GM23248 (cell line): Measurements from ENCODE around the gene C1QTNF1. TPM values are rescaled to one million over a fixed set of nuclear protein-coding genes. Genes with fewer than 3 reads are reported as not detected.
"Not testable (repeated sequence)": the region's sequence is repeated elsewhere in the genome, so short reads cannot be mapped to it uniquely, and the experiment has no call there.

Source experiments
- DNase-seq: peaks from one replicate; pipeline ENCODE4 v3.0.0-alpha.2; 2015
- H2AFZ ChIP-seq: fragments of 200-600 bp; sonication (generic); 2 replicates; pipeline ENCODE4 v1.6.1; 2016; ENCODE audit warnings: antibody characterized with exemption
- H3F3A ChIP-seq: fragments of 200-600 bp; sonication (generic); 2 replicates; pipeline ENCODE4 v1.6.1; 2016; ENCODE audit warnings: mild to moderate bottlenecking, antibody characterized with exemption, mixed run types; ENCODE audit not compliant: insufficient read depth
- H3K27ac ChIP-seq: fragments of 200-600 bp; sonication (generic); 2 replicates; pipeline ENCODE4 v1.5.1; 2016; ENCODE audit warnings: mild to moderate bottlenecking
- H3K27me3 ChIP-seq: fragments of 200-600 bp; sonication (generic); replicated peaks from 2 replicates; pipeline ENCODE4 v1.6.1; 2016; ENCODE audit warnings: mild to moderate bottlenecking; ENCODE audit not compliant: insufficient read depth
- H3K36me3 ChIP-seq: fragments of 200-600 bp; sonication (generic); 2 replicates; pipeline ENCODE4 v1.6.1; 2016; ENCODE audit warnings: low read depth, mild to moderate bottlenecking
- H3K4me1 ChIP-seq: fragments of 200-600 bp; sonication (generic); 2 replicates; pipeline ENCODE4 v1.6.1; 2016; ENCODE audit warnings: mild to moderate bottlenecking; ENCODE audit not compliant: insufficient read depth
- H3K4me2 ChIP-seq: fragments of 200-600 bp; sonication (generic); one replicate; pipeline ENCODE4 v1.6.1; 2016; ENCODE audit warnings: mild to moderate bottlenecking; ENCODE audit not compliant: unreplicated experiment
- H3K4me3 ChIP-seq: fragments of 200-600 bp; sonication (generic); 2 replicates; pipeline ENCODE4 v1.5.1; 2016; ENCODE audit warnings: mild to moderate bottlenecking
- H3K79me2 ChIP-seq: fragments of 200-600 bp; sonication (generic); 2 replicates; pipeline ENCODE4 v1.6.1; 2016; ENCODE audit warnings: mild to moderate bottlenecking; ENCODE audit not compliant: insufficient read depth
- H3K9ac ChIP-seq: fragments of 200-600 bp; sonication (generic); 2 replicates; pipeline ENCODE4 v1.6.1; 2016; ENCODE audit warnings: mild to moderate bottlenecking
- H3K9me2 ChIP-seq: fragments of 200-600 bp; sonication (generic); 2 replicates; pipeline ENCODE4 v1.6.1; 2016; ENCODE audit warnings: mixed run types, mild to moderate bottlenecking, moderate library complexity; ENCODE audit not compliant: insufficient read depth
- H3K9me3 ChIP-seq: fragments of 200-600 bp; sonication (generic); one replicate; pipeline ENCODE4 v1.6.1; 2017; ENCODE audit warnings: low read depth
- H4K20me1 ChIP-seq: fragments of 200-600 bp; sonication (generic); 2 replicates; pipeline ENCODE4 v1.6.0; 2016; ENCODE audit not compliant: insufficient read depth
- EZH2 ChIP-seq: fragments of 200-600 bp; sonication (generic); IDR thresholded peaks from 2 replicates; pipeline ENCODE4 v1.6.1; 2018; ENCODE audit warnings: antibody characterized with exemption, mild to moderate bottlenecking; ENCODE audit not compliant: insufficient read depth, poor library complexity, severe bottlenecking
- EZH2phosphoT487 ChIP-seq: fragments of 200-600 bp; sonication (generic); IDR thresholded peaks from 2 replicates; pipeline ENCODE4 v1.6.1; 2018; ENCODE audit warnings: antibody characterized with exemption, moderate library complexity, mild to moderate bottlenecking, low read depth; ENCODE audit not compliant: insufficient read depth
- WGBS, 2 experiments: methylation state at CpG; one replicate each; pipeline ENCODE4 v1.1.6; 2015 to 2017; ENCODE audit warnings: low lambda C conversion rate in 2 of 2, low coverage in 1 of 2; ENCODE audit errors: missing lambda C conversion rate in 2 of 2; 5-methylcytosine and 5-hydroxymethylcytosine counted together
- in situ Hi-C: fragments of 300-500 bp; cut with MboI; formaldehyde crosslinking; loops from 2 replicates; pipeline ENCODE4 v1.15.0; 2020
- polyA plus RNA-seq: library from polyadenylated mRNA; unstranded; fragments of >200 nt; fragmentation: Nextera tagmentation; extraction: Ambion mirVana; gene quantifications from 2 replicates; pipeline ENCODE4 v1.2.1, GENCODE V29; 2016
- total RNA-seq: library from RNA; depleted of rRNA; stranded (reverse); fragments of >200 nt; shearing (Covaris generic); gene quantifications from 2 replicates; pipeline ENCODE4 v1.2.3, GENCODE V29; 2014

The C1QTNF1 gene
- total and polyA plus RNA-seq, 2 experiments from 2014 or later: 6.1 to 12.2 TPM

DNA sequence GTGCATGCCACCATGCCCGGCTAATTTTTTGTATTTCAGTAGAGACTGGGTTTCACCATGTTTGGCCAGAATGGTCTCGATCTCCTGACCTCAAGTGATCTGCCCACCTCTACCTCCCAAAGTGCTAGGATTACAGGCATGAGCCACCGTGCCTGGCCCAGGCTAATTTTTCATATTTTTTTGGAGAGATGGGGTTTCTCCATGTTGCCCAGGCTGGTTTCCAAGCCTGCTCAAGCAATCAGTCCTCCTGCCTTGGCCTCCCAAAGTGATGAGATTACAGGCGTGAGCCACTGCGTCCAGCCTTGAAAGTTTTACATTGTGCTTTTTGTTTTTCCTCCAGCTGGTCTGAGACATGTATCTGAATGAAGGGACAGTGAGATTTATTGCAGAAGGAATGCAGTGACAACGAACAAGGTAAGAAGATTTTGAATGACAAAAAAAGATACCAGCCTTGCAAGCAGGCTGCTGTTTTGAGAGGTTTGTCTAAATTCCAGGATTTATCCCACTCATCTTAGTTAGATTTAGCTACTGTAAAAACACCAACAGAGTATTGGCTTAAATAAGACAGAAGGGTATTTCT is 47.3 kb downstream of the C1QTNF1 start:
- H3K9me3 ChIP-seq: no peaks in the 10 kb centered on the region
- H3K27me3 ChIP-seq: 0 out of 2 replicates have a peak, but pooled peaks cover 6% of the 10 kb centered on the region
- H3K4me3 ChIP-seq: no peak overlapping the region
- H3K27ac ChIP-seq: no peak overlapping the region
- no peak for DNase-seq
- H3K36me3 ChIP-seq: no peaks in the 10 kb centered on the region
- WGBS, 2 experiments: 75 to 76% methylated on average over 6 of the region's 6 CpGs
- no peak overlapping the region for H3K4me2 ChIP-seq
- no peak overlapping the region for H3K9ac ChIP-seq
- TF ChIP-seq EZH2 (no peak), EZH2phosphoT487 (no peak)
- no peaks in the 10 kb centered on the region for H3K79me2 ChIP-seq
- in situ Hi-C loops: no loop called here
- H2AFZ ChIP-seq: no peak overlapping the region
- H3F3A ChIP-seq: no peaks in the 10 kb centered on the region
- H4K20me1 ChIP-seq: no peaks in the 10 kb centered on the region
- H3K4me1 ChIP-seq: no peaks in the 10 kb centered on the region
- H3K9me2 ChIP-seq: no peaks in the 10 kb centered on the region

DNA sequence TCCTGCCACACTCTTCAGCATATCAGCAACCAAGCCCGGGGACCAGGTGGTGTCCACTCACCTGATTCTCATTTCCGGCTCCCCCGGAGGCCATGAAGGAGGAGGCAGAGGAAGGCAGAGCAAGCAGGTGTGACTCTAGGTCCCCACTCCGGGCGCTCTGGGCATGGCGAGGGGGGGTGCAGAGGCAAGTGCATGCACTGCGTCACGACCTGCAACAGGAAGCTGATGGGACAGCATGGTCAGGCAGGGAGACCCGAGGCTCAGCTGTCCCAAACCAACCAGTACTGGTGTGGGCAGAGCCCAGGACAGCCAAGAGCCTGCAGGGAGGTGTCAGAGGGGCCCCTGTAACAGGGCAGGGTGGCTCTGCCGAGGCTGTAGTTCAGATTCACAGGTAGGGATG is 48.6 kb downstream of the C1QTNF1 start:
- WGBS, 2 experiments: 74 to 76% methylated on average over 10 of the region's 10 CpGs
- TF ChIP-seq EZH2phosphoT487 (no peak), EZH2 (no peak)
- no peak overlapping the region for H2AFZ ChIP-seq
- H3K4me3 ChIP-seq: no peak overlapping the region
- 0 out of 2 replicates have a peak, but pooled peaks cover 2% of the 10 kb centered on the region for H3K27me3 ChIP-seq
- H4K20me1 ChIP-seq: no peaks in the 10 kb centered on the region
- no peaks in the 10 kb centered on the region for H3K9me2 ChIP-seq
- H3K4me1 ChIP-seq: no peaks in the 10 kb centered on the region
- in situ Hi-C loops: no loop called here
- no peak overlapping the region for H3K4me2 ChIP-seq
- no peak overlapping the region for H3K27ac ChIP-seq
- no peaks in the 10 kb centered on the region for H3F3A ChIP-seq
- H3K79me2 ChIP-seq: no peaks in the 10 kb centered on the region
- H3K36me3 ChIP-seq: no peaks in the 10 kb centered on the region
- H3K9me3 ChIP-seq: no peaks in the 10 kb centered on the region
- DNase-seq: no peak
- no peak overlapping the region for H3K9ac ChIP-seq

DNA sequence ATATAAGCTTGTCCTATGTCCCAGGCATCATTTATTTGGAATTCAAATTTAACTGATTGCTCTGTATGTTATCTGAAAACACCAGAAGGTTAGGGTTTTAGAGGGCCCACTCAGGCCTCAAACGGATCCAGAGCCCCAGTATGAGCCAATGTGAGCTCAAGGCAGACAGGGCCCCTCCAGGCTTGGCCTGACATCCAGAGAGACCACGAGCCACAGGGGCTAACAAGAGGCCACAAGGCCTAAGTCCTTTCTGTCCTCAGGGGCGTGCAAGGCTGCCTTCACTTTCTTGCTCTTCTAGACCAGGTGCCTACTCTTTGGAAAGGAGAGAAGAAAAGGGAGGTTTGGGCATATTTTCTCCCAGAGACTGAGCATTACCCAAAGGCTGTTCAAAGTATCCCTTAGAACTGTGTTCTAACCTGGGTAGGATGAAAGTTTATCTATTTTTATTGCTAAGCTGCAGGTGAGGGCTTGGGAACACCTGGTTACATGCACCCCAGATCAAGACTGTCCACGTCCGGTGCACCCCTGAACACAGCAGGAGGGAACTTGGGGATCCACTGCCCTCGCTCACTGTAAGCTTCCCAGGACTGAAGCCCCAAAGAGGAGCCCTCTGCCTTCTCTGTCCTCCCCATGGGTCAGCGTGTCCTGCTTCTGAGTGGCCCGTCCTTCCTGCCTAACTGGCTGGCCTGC is 49.2 kb downstream of the C1QTNF1 start:
- Histone ChIP-seq H3K27ac (no peak overlapping the region), H3K4me2 (no peak overlapping the region), H3F3A (no peaks in the 10 kb centered on the region), H3K36me3 (no peaks in the 10 kb centered on the region), H3K4me1 (no peaks in the 10 kb centered on the region), H4K20me1 (no peaks in the 10 kb centered on the region), H2AFZ (no peak overlapping the region), H3K9me3 (no peaks in the 10 kb centered on the region), H3K79me2 (no peaks in the 10 kb centered on the region), H3K9me2 (no peaks in the 10 kb centered on the region), H3K27me3 (no peaks in the 10 kb centered on the region), H3K4me3 (no peak overlapping the region), H3K9ac (no peak overlapping the region)
- DNase-seq: no peak
- no peak for TF ChIP-seq EZH2phosphoT487
- TF ChIP-seq EZH2: no peak
- in situ Hi-C loops: no loop called here
- 69 to 73% methylated on average over 8 of the region's 8 CpGs for WGBS, 2 experiments

DNA sequence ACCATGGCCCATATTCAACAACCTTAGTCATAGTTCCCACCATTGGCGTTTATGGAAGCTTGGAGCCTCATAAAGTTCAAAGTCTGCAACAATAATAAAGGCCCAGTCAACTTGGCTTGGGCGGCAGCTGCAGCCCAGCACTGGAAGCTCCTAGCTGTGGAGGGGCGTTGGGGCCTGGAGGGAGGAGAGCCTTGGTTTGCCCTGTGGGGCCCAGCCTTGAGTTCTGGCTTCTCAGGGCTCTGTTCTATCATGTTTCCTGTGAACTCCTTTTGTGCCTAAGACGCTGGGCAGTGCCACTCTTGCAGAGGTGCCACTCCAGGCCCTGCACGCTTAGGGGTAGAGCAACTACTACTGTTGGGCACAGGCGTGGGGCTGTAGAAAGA is 49.7 kb downstream of the C1QTNF1 start:
- 53% methylated on average over 6 of the region's 6 CpGs for WGBS, 2 experiments
- H3K4me3 ChIP-seq: no peak overlapping the region
- in situ Hi-C loops: no loop called here
- no peak overlapping the region for H3K9ac ChIP-seq
- H3K4me2 ChIP-seq: no peak overlapping the region
- DNase-seq: no peak
- no peak overlapping the region for H3K27ac ChIP-seq
- H3K9me2 ChIP-seq: no peaks in the 10 kb centered on the region
- no peaks in the 10 kb centered on the region for H4K20me1 ChIP-seq
- no peaks in the 10 kb centered on the region for H3K4me1 ChIP-seq
- H3K79me2 ChIP-seq: no peaks in the 10 kb centered on the region
- no peak overlapping the region for H2AFZ ChIP-seq
- no peaks in the 10 kb centered on the region for H3K27me3 ChIP-seq
- no peaks in the 10 kb centered on the region for H3K9me3 ChIP-seq
- H3K36me3 ChIP-seq: no peaks in the 10 kb centered on the region
- no peaks in the 10 kb centered on the region for H3F3A ChIP-seq
- TF ChIP-seq EZH2phosphoT487 (no peak), EZH2 (no peak)

DNA sequence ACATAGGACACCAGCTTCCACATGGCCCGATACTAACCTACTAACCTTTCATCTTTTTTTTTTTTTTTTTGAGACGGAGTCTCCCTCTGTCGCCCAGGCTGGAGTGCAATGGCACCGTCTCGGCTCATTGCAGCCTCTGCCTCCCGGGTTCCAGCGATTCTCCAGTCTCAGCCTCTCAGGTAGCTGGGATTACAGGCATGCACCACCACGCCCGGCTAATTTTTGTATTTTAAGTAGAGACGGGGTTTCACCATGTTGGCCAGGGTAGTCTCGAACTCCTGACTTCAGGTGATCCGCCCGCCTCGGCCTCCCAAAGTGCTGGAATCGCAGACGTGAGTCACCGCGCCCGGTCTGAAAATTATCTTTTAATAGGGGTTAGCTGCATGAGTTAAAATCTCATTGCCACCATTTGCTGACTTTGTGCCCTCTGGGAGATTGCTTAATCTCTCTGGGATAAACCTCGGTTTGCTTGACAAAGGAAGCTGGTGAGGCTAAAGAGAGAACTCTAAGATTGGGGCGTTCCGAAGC is 50.2 kb downstream of the C1QTNF1 start:
- H3F3A ChIP-seq, H3K4me1 ChIP-seq, H3K9me3 ChIP-seq, H3K36me3 ChIP-seq, in situ Hi-C loops, DNase-seq, H3K9ac ChIP-seq, H3K27me3 ChIP-seq, H3K9me2 ChIP-seq, H4K20me1 ChIP-seq, H3K79me2 ChIP-seq: not testable (repeated sequence)
- 0 out of 2 replicates have a peak overlapping the region, but pooled peaks have one; percentile 4 for H3K27ac ChIP-seq
- H2AFZ ChIP-seq: peak overlapping the region; percentile 91
- H3K4me2 ChIP-seq: peak overlapping the region; percentile 27
- peak overlapping the region; percentile 88 for H3K4me3 ChIP-seq
- WGBS, 2 experiments: 74 to 85% methylated on average over 19 to 22 of the region's 22 CpGs
